HG02943 (cell line): ENCODE data around the gene FOXF1.

Experiments used
- ATAC-seq: cut with Tn5 transposase; IDR thresholded peaks from one replicate; pipeline ENCODE4 v1.9.1; 2021; ENCODE audit warnings: mild to moderate bottlenecking, low read depth, moderate library complexity; ENCODE audit not compliant: unreplicated experiment

FOXF1 gene

DNA sequence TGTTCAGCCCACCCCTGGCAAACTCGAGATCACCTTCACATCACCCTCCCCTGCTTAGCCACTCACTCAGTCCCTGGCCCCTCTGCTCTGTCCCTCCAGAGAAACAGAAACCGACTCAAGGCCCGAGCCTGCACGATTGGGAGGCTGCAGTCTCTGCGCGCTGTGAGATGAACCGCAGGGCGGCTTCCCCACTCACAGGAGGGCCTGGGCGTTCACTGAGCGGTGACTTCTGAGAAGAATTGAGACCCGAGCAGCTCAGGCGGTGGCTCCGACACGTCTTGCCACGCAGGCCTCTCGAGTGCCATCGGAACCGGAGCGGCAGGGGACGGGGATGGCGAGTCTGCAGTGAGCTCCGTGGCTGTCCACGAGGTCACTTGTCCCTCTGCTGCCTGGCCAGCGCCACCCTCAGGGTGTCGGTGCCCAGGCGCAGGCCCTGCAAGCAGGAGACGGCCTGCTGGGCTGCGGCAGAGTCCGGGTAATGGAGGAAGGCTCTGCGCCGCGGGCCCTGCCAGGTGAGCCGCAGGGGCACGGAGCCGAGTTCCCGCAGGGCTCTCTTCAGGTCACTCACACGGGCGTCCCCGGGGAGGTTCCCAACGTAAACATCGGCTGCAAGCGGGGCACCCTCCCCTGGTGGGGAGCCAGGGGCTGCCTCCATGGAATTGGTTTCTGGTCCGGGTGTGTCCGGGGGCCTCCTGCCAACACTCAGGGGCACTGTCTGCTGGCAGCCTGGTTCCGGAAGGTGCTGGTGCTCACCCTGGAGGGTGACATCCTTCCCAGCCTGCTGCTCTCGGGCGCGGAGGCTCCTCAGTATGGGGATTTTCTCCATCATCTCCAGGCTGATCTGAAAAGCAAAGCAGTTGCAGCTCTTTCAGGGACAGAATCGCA, 21.6 kb downstream of the FOXF1 start:
- ATAC-seq, result no peak

DNA sequence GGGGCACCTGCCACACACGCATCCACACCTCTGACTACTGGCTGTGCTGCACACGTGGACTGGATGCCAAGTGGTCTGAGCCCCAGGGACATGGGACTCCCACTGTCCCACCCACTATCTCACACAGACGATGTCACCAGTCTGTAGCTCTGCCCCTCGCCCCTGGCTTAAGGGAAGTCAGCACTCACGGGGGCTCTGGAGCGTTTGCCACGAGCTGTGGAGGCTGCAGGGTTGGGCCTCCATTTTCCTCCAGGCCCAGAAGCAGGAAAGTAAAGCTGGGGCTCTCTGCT, 22.1 kb downstream of the FOXF1 start:
- ATAC-seq, result no peak

DNA sequence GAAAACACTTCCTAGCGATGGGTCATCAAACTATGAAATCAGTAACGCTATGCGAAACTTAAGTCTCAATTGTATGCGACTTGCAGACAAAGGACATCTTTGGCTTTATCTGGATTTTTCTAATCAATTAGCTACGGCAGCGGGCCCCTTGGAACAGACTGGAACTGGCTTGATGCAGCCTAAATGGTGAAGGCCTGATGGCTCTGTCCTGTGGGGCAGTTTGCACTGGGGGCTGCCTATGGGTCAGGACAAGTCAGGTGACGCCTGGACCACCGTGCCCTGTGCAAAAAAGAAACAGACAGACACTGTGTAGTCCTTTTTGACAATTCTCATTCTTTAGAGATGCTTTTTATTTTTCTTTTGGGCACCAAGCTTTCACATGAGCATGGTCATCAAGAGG, 22.7 kb downstream of the FOXF1 start:
- no peak for ATAC-seq

DNA sequence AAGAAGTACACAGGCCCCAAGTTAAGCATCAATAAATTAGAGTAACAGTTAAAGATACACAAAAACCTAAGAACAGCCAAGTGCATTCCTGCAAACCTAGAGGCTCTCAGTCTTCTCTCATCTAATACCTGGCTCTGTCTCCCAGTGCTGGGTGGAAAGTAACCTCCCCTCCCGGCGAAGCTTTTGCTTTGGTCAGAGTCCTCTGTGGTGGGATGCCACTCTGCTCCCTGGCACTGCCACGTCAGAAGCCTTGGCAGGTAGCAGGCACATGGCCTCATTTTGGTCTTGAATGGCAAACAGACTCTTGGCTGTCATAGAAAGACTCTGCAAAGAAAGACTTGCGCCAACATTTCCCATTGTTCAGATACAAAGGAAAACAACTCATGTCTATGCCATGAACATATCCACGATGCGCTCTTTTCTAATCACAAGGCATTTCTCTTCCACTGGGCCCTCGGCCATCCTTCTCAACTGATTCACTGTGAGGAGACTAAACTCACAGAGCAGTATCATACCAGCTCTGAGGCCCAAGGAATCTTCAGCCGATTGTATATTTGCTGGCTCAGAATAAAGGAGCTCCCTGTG, 23.5 kb downstream of the FOXF1 start:
- ATAC-seq, result no peak

DNA sequence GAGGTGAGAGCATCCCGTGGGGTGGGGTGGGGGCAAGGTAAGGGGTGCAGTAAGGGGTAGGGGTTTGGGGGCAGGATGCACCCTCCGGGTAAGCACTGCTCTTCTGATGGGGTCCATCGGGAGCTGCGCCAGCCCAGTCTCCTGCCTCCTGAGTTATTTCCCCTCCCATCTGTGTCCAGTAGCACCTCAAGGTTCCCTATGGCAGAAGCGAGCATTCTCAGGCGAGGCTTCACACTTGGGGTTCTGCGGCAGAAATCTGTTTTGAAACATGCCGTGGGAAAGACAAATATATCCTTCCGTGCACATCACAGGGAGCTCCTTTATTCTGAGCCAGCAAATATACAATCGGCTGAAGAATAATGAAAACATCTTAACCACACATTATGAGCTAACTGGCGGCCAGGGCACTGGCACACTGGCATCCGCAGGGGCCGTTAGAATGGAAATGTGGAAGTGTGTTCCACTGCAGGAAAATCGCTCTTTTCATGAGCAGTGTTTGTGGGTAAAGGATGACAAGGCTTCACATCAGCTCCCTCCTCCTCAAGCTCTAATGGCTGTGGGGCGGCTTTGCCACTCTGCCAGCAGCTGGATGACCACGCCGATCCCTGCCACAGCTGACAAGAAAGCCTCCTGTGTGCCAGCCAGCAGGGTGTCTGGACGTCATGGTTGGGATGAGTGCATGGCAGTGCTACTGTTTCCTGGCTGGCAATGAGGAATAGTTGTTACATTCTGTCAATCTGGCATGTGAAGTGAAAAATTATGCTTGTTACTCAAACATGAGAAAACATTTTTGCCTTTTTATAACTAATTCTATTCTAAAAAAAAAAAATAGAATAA, 24.7 kb downstream of the FOXF1 start:
- ATAC-seq, result no peak

DNA sequence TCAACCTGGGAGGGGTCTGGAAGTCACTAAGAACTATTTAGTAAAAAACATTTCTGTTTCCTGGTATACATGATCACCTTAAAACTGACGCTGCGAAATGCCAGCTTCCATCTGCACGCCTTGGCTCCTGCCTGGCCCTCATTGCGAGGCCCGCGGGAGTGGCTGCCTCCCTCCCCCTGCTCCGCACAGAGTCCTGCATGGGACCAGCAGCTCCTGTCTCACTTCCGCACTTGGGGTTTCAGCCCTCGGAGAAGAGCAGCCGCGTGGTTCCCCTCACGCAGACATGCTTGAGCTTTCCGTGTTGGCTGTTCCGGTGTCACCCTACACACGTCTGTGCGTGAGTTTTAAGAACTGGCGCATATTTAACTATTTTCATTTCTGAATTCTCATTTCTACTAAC, 26.3 kb downstream of the FOXF1 start:
- ATAC-seq, result no peak

DNA sequence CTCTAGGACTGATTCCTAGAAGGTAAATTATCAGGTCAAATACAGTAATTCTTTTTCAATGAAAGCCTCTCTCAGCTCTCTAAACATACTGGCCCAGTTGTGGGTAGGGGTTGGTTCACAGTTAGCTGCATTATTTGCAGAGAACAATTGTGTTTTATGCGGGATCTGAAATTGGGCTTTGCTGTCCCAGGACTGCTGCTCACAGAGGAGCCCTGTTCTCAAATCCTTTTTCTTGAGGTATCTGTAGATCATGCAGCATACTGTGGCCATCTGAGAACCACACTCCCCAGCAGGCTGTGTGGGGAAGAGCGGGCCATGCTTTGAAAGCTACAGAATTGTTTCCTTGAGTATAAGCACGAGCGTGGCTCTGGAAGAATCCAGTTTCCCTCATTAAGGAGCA, 27.2 kb downstream of the FOXF1 start:
- no peak for ATAC-seq

DNA sequence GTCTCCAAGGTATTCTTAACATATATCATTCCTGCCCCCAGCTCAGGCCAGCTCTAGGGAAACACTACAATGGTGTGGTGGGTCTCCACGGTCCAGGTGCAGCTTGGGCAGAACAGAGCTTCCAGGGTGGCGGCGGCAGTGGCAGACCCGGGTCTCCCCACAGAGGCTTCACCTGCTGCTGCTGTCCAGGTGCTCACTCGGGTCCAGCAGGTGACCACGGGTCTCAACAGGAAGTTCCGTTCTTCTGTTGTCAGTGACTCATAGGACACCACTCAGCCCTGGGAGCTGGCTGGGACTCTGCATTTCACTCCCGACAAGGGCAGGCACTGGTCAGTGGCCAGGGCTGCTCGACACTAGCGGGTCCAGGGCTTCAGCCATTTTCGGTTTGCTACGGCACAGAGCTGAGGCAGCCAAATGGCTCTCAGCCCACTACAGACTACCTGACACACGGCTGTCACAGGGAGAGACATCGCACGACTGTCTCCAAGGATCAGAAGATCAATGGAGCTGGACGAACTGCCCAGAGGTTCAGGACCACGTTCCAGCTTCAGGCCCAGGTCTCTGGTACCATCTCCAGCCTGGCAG, 28.0 kb downstream of the FOXF1 start:
- no peak for ATAC-seq

DNA sequence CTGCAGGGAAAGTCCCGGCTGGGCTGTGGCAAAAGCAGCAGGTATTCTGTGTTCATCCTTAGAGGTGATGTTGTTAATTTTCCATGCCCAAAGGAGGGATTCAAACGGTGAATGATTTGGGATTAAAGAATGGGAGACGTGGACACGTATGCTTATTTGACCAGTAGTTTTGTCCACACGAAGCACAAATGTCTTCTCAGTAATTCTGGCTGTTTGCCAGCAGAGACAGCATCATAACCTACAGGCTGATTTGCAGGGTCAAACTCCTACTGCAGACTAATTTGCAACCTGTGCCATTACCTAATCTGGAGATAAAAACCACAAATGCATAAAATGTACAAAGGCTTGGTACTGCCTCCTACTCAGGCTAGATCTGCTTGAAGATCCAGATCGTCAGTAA, 30.6 kb downstream of the FOXF1 start:
- no peak for ATAC-seq

DNA sequence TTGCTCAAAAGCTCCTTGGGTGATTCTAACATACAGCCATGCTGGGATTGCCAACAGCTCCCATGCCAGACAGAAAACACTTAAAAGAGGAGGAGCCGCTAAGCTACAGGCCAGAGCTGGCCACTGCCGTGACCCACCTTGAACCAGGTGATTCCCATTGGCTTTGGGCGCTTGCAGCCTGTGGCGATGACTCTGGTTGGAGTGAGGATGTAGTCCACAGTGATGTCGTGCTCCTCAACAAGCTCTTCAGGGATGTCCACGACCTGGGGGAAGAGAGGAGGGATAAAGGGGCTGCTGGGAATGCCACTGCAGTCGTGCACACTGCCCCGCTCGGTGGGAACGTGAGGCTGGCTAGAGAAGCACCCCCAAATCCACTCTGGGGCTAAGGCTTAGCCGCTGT, 31.2 kb downstream of the FOXF1 start:
- ATAC-seq, result no peak

DNA sequence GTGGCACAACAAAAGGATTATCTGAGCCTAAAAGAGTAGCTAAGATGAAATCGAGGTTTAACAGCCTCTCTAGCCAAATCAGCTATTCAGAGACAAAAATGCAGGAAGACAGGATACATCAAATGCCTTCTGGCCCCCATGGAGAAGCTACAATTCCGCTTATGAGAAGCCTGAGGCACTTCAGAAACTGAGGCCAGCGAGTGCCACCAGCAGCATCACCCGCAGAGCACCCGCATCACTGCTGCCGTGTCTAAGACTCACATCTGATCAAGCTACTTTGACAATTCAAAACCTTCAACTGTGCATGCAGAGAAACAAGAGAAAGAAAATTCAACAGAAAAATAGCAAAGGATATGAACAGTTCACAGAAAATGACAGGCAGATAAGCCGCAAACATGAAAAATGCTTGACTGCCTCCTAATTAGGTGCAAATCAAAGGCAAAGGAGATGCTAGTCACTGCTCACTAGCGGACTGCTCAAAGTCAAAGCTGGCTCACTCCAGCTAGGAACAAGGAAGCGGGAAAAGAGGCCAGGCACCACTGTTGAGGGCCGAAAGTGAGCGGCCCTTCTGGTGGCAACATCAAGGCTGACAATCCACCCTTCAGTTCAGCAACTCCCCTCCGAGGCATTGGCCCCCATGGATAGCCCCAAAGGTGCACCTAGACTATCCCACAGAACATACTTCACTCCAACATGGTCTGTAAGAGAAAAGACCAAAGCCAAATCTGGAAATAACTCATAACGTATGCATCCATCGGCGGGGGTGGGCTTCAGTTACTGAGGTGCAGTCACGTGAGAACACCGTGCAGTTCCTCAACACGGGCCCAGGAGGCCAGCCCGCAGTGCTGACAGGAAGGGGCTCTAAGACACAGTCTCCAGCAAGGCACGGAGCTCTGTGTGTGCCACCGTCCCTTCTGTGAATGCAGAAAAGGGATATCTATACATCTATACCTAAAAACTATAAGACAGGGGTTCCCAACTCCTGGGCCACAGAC, 32.7 kb downstream of the FOXF1 start:
- ATAC-seq, result no peak

DNA sequence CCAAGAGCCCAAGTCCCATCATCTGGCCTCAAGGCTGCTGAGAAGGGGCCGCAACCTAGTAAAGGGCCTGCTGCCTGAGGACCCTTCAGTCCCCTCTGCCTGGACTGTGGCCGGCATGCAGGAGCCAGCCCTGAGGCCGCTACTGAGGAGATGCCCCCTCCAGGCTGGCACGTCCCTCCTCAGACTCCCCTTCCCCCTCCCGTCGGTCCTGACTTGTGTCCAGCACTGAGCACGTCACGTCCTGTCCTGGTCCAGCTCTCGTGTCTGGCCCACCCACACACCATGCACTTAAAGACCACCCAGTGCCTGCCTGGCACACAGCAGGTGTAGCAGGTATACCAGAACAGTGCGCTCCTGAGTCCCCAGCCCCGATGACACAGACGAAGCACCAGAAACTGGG, 35.2 kb downstream of the FOXF1 start:
- no peak for ATAC-seq

DNA sequence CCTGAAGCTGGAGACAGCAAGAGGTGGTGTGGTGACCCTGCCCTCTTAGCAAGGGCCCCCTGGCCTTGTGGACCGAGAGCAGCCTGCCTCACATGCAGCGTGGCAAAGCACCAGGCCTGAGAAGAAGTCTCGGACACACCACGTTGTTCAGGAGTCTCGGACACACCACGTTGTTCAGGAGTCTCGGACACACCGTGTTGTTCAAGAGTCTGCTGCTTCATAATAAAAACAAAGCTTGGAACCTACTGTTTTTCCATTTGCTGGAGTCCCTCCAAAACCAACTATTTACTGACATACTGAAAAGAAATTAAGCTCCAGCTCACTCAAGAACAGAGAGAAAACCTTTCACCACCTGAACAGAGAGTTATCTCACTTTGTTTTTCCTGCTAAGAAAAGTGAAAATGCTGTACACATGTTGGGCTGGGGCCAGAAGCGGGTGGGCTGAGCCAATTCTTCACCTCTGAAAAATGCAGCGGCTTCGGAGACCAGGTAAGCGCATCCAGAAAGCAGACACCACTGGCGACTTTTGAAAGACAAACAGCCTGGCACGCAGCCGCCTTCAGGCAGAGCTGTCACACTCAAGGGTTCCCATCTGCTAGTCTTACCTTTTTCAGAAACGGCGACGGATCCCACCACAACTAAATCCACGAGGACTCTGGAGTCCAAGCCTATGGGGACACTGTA, 35.8 kb downstream of the FOXF1 start:
- no peak for ATAC-seq

DNA sequence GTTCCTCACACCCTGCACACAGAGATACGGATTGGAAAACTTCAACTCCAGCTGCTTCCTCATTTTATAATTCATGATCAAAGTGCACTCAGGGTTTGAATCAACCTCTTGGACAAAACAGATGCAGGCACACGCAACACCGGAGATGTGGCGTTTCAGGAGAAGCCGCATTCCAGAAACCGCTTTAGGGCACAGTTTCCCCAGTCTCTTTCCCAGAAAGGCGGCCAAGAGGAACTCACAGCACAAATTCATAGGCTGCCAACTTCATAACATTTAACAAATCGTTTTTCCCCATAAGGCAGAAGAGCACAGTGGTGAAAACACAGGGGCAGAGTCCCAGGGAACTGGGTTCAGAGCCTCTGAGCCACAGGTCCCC, 36.3 kb downstream of the FOXF1 start:
- no peak for ATAC-seq

DNA sequence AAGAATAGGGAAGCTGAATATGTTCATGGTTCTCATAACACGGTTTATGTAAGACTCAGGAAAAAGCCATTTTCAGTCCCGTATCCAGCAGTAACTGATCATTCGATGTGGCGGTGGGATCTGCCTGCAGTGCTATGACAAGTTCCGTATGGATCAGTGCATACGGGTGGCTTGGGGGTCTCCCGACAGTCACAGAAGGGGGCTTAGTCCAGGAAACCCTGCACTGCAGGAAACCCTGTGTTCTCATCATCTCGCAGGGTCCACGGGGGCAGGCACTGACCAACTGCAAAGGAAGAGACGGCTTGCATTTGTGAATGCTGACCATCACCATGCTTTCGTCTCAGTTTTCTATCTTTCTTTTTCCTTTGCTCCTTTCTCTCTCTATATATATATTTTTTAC, 37.0 kb downstream of the FOXF1 start:
- no peak for ATAC-seq

DNA sequence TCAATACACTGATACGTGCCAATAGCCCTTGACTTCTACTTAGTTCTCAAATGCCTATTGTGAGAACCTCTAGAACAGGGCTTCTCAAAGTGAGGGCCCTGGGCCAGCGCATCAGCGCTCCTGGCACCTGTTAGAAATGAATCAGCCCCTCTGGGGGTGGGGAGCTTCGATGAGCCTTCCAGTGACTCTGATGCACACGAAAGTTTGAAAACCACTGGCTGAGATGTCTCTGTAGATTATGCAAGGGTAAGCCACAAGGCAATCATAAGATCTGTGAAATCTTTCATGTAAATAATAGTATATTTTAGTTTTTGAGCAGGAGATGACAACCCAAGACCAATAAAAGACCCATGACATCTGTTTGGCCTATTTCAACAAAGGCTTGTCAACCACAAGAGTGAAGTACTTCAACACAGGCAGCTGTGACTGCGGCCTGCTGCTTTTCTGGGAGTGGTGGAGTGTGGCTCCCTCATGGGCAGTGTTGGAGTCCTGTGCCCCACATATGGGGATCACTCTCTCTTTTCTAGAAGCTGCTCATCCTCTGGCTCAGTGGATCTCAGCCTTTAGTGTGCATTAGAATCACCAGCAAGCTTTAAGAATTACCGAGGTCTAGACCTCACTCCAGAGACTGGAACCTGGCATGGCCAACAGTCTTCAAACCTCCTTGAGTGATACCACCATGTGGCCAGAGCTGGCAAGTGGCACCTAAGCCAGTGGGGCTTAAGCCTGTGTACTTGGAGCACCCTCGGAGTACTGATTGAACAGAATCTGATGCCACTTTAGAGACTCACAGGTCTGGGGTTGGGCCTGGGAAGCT, 39.0 kb downstream of the FOXF1 start:
- no peak for ATAC-seq

DNA sequence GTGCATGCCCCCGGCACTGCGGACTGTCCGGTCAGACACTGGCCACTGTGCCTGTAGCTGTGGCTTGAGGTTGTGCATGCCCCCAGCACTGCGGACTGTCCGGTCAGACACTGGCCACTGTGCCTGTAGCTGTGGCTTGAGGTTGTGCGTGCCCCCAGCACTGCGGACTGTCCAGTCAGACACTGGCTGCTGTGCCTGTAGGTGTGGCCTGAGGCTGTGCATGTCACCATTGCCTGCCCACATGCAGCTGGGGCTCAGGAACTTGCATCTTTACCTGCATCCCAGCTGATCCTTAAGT, 39.5 kb downstream of the FOXF1 start:
- no peak for ATAC-seq

DNA sequence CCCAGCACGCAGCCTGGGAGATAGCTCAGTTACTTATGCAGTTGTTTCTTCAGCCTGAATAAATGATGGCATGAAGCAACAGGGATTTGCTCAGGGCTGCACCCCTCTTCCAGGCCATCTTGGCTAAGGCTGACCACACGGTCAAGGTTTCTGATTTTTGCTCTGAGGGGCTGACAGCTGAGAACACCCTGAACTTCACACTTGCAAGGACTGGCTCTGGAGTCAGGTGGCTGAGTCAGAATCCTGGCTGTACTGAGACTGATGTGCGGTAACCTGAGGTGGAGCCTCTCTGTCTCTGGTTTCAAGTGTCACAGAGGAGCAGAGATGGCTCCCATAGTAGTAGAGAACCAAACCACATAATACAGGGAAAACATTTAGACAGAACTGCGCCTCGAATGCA, 40.0 kb downstream of the FOXF1 start:
- ATAC-seq, result no peak

DNA sequence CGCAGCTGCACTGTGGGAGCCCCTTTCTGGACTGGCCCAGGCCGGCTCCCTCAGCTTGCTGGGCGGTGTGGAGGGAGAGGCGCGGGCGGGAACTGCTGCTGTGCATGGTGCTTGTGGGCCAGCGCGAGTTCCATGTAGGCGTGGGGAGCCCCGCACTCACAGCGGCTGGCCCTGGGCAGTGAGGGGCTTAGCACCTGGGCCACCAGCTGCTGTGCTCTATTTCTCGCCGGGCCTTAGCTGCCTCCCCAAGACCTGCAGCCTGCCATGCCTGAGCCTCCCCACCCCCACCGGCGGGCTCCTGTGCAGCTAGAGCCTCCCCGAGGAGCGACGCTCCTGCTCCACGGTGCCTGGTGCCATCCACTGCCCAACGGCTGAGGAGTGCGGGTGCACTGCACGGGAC, 43.0 kb downstream of the FOXF1 start:
- ATAC-seq, result no peak
